Measurements from ENCODE around the gene MRPS25.

MRPS25 gene

DNA sequence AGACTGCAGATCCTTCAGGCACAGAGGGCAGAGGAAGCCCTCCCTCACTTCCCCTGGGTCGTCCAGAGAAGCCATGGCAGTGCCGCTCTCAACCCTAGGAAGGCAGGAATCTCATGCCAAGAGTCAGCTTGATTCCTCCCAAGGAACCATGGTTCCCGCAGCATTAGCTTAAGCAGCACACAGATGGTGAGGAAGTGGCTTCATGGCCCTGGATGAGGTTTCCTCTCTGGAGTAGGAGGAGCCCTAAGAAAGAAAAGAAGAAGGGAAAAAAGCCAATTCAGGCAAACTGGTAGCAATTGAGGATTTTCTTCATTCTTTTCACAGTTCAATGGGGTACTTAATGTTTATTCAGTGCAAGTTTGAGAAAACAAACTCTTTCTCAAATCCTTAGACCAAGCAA is 30.9 kb upstream of the MRPS25 start:
- TF ChIP-seq, protein P1, sequence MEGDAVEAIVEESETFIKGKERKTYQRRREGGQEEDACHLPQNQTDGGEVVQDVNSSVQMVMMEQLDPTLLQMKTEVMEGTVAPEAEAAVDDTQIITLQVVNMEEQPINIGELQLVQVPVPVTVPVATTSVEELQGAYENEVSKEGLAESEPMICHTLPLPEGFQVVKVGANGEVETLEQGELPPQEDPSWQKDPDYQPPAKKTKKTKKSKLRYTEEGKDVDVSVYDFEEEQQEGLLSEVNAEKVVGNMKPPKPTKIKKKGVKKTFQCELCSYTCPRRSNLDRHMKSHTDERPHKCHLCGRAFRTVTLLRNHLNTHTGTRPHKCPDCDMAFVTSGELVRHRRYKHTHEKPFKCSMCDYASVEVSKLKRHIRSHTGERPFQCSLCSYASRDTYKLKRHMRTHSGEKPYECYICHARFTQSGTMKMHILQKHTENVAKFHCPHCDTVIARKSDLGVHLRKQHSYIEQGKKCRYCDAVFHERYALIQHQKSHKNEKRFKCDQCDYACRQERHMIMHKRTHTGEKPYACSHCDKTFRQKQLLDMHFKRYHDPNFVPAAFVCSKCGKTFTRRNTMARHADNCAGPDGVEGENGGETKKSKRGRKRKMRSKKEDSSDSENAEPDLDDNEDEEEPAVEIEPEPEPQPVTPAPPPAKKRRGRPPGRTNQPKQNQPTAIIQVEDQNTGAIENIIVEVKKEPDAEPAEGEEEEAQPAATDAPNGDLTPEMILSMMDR (IDR thresholded peaks at IDR 0.05; ENCODE audit: insufficient read depth, low read depth, low read length, missing control alignments) = no peak
- DNase-seq (ENCODE audit: low read depth) = no peak
- H3K4me3 ChIP-seq (ENCODE audit: low read depth, low read length) = no peak overlapping the region

DNA sequence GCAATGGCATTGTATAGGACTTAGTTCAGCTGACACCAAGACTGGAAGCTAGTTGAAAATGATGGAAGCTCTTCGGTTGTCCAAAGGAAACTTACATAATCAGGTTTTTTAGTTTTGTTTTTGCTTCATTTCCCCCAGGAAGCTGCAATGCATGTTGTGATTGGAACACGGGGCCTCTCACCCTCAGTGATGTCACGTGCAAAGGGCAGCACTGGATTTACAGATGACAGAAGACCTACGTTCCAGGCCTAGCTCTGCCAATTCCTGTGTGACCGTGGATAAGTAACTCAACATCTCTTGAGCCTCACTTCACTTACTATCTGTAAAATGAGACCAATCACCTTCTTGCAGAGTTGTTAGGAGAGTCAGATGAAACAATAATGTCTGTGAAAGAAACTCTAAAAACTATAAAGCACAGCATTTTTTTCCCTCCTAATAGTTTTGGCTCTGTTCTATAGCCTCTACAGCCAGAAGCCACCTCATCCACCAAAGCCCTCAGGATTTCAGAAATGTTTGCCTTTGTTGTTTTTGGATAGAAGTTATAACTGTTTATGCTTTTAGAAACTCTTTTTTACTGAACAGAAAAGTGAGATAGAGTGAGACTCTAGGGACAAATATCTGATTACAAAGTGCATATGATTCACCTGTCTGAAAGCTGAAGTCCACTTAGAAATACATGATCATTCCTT is 29.2 kb upstream of the MRPS25 start:
- TF ChIP-seq, protein P1 (IDR thresholded peaks at IDR 0.05; ENCODE audit: insufficient read depth, low read depth, low read length, missing control alignments) = no peak
- DNase-seq (ENCODE audit: low read depth) = no peak
- no peak overlapping the region for H3K4me3 ChIP-seq (ENCODE audit: low read depth, low read length)

DNA sequence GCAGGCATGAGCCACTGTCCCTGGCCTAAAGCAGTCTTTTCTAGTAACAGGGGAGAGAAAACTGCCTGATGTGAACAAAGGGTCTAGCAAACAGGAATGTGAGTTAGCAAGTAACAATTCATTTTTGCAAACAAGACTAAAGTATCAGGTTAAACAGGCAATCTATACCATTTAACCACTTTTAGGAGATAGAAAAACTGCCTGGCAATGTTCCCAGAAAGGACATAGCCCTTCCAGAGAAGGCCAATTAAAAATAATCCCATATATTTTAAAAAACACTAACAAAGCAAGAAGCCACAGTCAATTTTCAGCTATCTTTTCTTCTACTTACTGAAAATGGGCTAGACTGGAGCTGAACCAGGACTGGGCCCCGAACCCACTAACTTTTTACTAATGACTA is 27.6 kb upstream of the MRPS25 start:
- TF ChIP-seq, protein P1 (IDR thresholded peaks at IDR 0.05; ENCODE audit: insufficient read depth, low read depth, low read length, missing control alignments) = no peak
- H3K4me3 ChIP-seq (ENCODE audit: low read depth, low read length) = no peak overlapping the region
- no peak for DNase-seq (ENCODE audit: low read depth)

DNA sequence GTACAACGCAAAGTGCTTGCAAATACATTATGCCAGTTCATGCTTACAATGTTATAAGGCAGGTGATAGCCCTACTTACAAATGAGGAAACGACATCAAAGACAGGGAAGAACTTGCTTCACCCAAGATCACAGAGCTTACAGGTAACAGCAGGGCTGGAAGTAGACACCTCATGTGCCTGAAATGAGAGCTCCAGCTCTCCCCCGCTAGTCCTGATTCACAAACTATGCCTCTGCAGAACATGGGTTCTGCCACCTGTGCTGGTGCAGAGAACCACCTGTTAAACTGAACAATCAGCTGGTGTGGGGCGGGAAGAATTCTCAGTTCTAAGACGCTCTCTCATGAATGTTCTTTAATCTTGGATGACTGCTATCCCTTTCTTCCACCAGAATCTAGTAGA is 26.5 kb upstream of the MRPS25 start:
- no peak for DNase-seq (ENCODE audit: low read depth)
- TF ChIP-seq, protein P1 (IDR thresholded peaks at IDR 0.05; ENCODE audit: insufficient read depth, low read depth, low read length, missing control alignments) = no peak

DNA sequence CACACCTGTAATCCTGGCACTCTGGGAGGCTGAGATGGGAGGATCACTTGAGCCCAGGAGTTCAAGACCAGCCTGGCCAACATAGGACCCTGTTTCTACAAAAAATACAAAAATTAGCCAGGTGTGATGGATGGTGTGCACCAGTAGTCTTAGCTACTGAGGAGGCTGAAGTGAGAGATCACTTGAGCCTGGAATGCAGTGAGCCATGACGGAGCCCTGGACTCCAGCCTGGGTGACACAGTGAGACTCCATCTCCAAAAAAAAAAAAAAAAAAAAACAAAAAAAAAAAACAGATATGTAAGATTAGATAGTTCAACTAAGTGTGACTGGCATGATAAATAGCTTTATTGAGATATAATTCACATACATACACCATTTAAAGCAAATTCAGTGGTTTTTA is 24.1 kb upstream of the MRPS25 start:
- DNase-seq (ENCODE audit: low read depth) = no peak
- TF ChIP-seq, protein P1 (IDR thresholded peaks at IDR 0.05; ENCODE audit: insufficient read depth, low read depth, low read length, missing control alignments) = no peak
- H3K4me3 ChIP-seq (ENCODE audit: low read depth, low read length) = no peak overlapping the region

More for the DNA sequence above, 26.5 kb upstream of the MRPS25 start:
- H3K4me3 ChIP-seq (ENCODE audit: low read depth, low read length) = no peak overlapping the region

DNA sequence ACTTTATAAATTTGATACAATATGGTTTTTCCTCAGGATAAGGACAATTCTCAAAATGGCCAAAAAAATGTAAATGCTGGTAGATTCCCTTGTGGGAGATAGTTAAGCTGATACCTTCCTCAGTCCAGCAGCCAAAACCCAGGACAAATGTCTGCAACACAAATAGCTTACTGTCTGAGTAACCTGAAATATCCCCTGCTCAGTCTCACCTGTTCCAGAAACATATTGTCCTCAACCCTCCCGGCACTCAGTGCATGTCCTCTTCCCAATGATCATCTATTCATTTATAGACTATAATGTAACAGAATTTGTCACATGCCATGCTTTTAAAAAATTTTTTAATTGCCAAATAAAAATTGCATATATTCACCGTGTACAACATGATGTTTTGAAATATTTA is 21.6 kb upstream of the MRPS25 start:
- H3K4me3 ChIP-seq (ENCODE audit: low read depth, low read length) = no peak overlapping the region
- TF ChIP-seq, protein P1 (IDR thresholded peaks at IDR 0.05; ENCODE audit: insufficient read depth, low read depth, low read length, missing control alignments) = no peak
- no peak for DNase-seq (ENCODE audit: low read depth)

DNA sequence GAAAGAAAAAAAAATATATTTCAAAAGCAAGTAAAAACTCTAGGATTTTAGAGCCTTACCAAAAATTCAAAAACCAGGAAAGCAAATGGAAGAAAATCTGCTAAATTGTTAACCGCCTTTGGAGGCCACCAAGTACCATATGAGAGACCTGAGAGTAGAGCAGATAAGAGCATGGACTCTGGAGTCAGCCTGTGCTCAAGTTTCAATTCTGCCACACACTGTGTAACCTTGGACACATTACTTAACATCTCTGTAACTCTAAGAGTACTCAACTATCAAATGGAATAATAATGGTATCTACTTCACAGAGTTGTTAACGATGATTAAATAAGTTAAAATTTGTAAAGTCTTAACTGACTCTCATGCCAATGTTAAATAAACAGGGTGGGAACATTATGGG is 21.1 kb upstream of the MRPS25 start:
- TF ChIP-seq, protein P1 (IDR thresholded peaks at IDR 0.05; ENCODE audit: insufficient read depth, low read depth, low read length, missing control alignments) = no peak
- no peak overlapping the region for H3K4me3 ChIP-seq (ENCODE audit: low read depth, low read length)
- DNase-seq (ENCODE audit: low read depth) = no peak
